Fibroblast of upper back skin (primary cell): ENCODE data around the gene PHC2.

Experiments
- DNase-seq: peaks from one replicate; pipeline ENCODE4 v3.0.0-alpha.2; 2013

PHC2 gene

DNA sequence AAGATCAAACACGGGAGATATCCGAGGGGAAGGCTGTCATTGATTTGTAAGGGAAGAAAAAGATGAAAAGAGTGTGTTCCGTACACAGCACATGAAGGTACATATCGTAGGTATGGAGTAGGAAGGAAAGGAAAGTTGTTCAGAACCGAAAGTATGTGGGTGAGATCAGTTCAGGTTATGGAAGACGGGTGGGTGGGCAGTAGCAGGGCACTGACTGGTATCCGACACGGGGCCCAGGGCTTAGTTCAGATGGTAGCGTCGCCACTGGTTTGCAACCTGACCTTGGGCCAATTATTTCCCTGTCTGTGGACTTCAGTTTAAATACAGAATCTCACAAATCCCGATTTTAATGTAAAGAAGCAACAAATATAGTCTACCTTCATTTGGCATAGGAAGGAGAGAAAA lies 82.2 kb downstream of the PHC2 start:
- no peak for DNase-seq

DNA sequence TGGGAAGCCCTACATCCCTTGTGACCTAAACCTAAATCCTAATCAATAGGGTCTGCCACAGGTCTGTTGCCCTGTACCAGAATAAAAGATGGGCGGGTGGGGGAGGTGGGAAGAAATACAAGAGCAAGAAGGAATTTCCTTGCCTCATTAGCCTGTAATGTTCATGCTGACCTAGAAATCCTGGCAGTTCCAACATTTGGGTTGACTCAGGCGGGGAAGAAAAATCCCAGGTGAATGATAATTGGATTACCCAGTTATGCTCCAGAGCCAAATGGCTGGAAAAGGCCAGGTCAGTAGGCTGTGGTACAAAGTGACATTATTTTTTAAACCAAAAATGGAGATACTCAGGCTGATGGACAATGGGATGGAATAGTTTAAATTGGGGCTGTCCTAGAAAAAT lies 82.7 kb downstream of the PHC2 start:
- peak; percentile 62 for DNase-seq

DNA sequence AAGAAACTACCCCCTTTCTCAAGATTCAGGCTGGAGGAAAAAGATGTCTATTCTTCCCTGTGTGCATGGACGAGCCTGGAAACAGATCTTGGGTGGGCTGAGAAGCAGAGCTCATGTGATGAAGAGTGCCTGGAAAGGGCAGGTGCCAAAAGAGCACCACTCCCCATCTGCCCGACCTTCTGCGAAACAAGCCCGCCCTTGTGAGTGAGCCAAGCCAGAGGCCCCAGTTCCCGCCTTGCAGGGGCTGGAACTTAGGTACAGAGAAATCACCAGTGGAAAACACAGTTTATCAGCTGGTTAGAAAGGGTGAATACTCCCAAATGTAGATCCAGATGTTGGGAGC lies 83.3 kb downstream of the PHC2 start:
- DNase-seq = no peak

DNA sequence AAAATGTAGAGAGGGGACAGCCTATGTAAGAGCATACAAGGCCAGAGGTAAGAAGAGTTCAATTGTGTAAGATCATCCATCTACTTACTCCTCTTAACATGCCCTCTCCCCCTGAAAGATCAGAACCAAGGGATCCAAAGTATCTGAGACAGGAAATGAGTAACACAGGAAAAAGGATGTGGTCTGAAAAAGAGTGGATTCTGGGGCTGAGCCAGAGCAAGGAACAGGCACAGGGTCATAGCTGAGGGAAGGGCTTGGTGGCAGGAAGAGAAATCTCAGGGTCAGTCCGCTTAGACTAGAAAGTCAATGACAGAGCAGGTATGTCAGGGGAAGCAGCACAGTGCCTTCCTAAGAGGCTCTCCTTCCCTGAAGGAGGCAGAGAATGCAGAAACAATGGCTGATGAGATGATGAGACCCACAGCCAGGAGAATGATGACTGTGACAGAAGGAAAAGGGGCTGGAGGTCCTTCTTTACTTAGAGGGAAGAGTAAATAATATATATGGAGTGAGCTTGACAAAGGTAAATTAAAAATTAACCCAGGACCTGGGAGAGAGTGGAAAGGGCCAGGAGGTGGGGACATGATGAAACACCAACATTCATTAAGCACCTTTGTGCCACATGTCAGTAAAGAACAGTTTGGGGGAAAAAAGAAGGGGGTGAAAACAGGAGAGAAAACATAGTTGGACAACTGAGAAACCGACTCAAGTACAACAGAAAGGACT lies 83.8 kb downstream of the PHC2 start:
- DNase-seq = peak; percentile 93

DNA sequence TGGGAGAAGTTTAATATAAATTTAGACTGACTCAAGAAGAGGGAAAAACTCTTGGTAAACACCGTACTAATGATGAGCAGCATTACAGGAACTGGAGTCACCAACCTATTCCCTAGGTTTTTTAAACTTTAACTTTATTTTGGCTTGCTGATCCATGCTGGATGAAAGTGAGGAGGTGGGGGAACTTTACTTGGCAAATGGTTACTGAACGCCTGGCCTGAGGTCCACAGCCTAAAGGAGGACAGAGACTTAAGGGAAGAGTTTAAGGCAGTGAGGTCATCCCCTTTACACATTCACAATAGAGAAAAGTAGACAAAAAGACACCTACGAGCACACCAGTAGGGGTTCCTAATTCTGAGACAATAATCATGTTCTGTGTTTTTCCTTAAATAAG lies 84.4 kb downstream of the PHC2 start:
- no peak for DNase-seq

DNA sequence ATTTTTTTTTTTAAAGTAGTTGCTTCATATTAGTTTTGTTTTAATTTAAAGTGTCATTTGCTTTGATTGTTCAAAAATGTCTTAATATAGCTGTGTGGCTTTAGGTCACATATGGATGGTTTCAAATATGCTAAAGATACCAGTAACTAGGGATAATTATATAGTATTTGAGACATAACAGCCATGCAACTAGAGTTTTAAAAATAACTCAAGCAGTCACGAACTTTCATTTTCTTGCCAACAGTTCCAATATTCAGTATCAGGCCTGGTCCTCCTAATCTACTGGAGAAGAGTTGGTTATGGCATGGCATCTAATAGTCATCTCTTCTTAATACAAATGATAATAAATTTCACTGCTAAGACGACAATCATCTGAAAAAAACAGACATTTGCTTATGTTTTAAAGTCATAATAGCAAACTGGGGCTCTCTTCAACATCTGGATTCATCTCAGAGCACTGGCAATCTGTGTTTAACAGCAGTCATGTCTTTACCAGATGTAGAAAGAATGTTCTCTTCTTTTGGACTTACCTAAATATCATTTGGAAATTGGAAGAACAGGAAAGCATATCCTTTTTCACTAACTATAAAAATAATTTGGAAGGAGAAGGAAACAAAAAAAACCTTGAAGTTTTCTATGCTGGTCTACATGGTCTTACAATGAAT lies 85.9 kb downstream of the PHC2 start:
- DNase-seq = no peak

DNA sequence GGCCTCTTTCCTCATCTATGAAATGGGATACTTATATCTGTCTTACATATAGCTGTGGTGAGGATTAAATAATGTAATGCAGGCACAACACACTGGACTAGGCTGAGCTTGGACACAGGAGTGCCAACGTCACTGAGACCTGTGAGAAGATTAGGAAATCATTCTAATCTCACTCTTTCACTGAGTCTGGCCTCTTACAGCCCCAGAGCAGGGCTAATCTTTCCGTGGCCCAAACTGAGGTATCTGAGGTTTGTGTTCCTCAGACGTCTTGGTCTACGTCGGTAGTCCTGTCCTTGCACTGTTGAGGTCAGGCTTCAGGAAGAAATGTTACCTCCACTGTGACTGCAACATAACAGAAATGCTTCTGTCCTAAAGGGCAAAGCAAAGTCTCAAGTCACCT lies 87.4 kb downstream of the PHC2 start:
- DNase-seq = no peak

DNA sequence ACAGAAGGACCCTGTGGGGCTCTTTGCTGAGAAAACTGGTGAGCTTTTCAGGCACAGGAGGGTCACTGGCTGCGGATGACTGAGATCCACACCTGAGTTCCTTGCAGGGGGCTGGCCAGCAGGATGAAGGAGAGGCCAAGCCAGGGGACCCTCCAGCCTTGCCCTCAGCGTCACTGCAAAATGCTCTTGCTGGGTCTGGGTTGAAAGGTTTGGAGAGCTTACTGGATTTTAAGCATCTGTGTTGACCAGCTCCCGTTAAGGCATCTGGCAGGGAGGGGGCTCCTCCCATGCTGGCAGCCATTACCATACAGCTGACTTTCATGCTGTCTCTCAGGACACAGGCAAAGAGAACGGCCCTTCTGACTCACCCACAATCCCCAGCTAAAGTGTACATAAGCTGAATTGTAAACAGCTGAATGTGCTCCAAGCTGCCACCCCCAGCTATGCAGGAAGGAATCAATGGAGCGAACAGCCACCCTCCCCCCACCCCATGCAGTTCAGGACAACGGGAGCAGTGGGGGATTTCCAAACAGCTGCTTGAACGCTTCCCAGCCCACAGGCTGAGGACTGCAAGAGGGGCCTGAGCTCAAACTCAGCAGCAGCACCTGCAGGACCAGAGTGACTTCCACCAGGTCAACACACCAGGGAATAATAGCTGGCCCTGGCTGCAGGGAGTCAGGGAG lies 88.7 kb downstream of the PHC2 start:
- DNase-seq = peak; percentile 98

DNA sequence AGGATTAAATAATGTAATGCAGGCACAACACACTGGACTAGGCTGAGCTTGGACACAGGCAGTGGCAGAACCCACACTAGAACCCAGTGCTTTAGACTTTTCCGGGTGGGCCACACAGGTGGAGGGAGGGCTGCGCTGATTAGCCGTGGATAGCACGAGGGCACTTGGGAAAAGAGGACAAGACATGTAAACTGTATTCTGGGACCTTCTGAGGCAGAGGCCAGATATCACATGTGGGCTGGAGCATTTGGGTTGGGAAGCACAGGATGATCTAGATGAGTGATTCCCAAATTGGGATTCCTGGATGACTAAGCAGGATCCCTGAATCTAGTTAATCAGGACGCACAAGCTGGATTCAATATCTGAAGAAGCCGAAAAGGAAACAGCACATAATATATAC lies 89.7 kb downstream of the PHC2 start:
- no peak for DNase-seq

DNA sequence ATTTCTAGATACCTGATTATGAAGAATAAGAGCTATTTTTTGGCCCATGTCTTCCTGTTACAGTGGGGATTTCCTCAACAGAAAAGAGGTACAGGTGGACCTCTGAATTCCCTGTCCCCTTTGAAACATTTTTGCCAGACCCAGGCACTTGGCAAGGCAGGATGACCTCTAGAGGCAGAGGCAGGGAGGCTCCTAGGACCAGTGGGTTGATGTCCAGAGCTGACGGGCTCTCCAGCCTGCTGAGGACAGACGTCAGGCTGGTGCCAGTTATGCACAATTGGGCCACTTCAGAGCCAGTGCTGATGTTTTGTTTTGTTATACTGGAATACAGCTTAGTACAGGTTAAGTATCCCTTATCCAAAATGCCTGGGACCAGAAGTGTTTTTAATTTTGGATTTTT lies 91.5 kb downstream of the PHC2 start:
- no peak for DNase-seq

DNA sequence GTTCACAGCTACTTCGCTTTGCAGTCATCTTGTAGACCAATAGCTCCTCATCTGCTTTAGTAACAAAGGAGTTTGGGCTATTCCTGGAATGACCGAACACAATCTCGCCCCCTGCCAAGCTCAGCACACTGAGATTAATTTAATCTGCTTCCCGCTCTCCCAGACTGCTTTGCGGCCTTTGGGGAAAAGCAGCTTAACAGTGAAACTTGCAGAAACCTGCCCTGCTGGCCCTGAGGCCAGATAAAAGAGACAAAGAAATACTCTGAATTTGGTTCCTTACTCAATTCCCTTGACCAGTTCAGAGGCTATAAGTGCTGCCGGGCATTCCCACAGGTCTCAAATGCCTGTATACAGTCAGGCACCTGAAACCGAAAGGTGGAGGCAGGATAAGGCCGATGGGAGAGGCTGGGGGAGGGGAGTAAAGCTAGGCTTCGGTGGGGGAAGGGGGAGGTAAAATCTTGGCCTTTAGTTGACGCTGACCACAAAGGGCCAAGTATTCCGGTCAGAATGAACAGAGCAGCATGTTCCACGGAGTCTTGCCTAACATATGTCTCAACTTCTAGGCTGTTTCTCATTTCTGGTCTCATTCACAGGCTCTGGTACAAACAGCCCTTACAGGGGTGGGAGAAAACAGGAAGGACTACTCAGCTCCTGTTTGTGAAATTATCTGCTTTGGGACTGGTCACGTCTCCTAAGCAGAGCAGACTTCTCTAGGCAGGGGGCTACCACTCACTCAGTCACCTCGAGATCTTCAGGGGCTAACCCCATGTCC lies 92.3 kb downstream of the PHC2 start:
- peak; percentile 78 for DNase-seq

DNA sequence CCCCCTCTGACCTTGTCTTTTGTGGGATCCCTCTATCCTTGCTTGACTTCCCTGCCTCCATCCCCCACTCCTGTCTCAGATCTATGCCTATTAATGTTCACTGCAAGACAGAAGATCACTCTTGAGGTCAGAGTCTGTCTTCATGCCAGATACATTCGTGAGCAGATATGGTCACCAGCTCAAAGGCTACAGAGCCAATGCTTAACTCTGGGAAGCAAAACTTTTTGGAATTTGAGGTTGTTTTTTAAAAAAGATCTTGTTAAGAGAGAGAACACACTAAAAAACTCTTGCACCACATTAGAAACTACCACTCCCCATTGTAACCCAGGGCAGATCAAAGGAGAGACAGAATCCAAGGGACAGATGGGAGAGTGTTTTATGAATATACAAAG lies 92.9 kb downstream of the PHC2 start:
- peak; percentile 70 for DNase-seq

DNA sequence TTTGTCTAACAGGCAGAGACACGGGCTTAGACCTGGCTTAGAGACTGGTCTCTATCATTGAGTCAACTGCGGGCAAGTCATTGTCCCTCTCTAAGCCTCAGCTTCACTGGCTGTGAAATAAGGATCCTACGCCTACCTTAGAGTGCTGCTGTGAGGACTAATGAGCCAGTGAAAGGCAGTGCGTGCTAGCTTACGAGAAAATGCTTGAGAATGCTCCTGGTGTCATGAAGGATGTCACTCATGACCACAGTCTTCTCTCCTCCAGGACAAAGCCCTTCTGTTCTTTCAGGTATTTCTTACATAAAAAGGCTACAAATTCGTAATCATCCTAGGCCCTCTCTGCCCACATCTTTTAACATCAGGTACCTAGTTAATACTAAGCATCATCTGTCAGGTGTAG lies 93.5 kb downstream of the PHC2 start:
- DNase-seq = no peak

DNA sequence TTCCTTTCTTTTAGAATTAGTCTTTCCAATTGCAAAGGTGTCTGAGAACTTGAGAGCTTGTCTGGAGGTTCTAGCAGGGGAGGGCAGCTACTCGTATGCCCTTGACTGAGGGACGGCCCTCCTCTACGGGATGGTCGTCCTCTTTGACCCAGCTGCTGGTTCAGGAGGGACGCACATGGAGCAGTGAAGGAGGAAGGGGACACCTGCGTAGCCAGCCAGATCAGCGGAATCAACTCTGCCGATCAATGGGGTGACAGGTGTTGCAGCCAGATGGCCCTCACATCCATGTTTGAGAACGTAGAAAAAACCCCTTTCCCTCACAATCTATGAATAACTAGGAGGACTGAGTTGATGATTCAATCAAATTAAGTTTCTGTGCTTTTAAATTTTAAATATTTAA lies 94.3 kb downstream of the PHC2 start:
- no peak for DNase-seq

DNA sequence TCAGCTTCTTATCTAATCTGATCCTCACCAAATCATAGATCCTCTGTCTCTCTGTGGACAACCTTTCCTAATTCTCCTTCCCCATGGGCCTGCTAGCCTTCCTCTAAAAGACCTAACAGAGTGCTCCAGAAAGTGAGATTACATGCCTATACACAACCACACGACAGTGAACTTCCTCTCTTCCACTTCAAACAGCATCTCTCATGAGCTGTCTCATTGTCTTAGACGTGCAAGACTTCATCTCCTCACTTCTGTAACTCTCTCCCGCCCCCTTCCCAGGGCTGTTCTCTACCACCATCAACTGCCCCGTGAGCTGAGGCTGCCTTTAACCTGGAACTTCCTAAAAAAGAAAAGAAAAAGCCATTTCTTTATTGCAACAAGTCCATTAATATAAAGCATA lies 95.9 kb downstream of the PHC2 start:
- no peak for DNase-seq

DNA sequence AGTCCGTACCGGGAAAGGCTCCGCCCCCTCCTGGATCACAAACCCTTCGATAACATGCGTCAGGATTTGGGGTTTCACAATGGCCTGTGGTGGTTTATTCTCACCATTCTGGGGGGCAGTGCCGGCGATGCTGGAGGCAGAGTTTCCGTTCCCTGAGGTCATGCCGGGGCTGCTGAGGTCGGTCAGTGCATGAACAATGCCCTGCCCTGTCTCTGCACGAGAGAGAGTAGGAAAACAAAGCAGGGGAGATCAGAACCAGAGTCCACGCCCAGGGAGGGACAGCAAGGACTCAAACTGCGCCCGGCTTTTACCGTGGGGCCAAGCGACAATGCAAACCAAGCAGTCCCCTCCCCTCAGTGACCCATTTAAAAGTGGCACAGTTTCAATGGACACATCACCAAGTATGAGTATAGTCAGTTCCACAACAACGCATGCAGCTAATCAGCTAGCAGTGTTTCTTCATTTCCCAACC lies 96.8 kb downstream of the PHC2 start:
- DNase-seq = no peak

DNA sequence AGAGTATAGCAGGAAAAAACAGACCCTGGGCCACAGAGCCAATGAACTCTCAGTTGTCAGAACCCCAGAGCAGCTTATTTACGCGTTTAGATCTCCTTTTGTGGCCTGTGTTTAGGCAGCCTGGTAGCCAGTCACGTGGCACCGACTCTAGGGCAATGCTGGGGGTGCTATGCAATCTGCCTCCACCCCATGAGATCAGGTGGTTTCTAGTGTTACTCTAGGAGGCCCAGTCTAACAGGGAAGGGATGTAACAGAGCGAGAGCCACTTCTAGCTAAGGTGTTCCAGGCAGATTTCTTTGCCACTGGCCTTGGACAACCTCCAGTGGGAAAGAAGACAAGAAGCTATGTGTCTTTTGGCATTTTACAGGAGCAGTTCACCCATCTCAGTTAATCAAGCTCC lies 98.0 kb downstream of the PHC2 start:
- DNase-seq = no peak

DNA sequence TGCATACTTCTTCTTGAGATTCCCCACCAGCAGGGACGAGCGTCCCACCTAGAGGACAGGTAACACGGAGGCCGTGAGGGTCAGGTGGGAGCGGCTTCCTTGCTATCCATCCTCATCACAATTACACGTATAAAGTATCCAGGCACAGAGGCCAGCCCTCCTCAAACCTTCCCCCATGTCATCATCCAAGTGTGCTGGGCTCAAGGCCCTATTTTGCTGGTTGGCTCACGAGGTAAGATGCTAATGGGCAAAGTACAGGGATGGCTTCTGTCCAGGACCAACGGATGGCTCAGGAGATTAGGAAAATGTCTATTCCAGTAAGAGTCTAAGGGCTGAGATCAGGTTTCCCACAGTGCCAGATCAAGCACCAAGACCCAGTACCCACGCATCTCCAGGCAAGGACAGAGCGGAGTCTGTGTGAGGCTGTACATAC lies 98.5 kb downstream of the PHC2 start:
- no peak for DNase-seq

DNA sequence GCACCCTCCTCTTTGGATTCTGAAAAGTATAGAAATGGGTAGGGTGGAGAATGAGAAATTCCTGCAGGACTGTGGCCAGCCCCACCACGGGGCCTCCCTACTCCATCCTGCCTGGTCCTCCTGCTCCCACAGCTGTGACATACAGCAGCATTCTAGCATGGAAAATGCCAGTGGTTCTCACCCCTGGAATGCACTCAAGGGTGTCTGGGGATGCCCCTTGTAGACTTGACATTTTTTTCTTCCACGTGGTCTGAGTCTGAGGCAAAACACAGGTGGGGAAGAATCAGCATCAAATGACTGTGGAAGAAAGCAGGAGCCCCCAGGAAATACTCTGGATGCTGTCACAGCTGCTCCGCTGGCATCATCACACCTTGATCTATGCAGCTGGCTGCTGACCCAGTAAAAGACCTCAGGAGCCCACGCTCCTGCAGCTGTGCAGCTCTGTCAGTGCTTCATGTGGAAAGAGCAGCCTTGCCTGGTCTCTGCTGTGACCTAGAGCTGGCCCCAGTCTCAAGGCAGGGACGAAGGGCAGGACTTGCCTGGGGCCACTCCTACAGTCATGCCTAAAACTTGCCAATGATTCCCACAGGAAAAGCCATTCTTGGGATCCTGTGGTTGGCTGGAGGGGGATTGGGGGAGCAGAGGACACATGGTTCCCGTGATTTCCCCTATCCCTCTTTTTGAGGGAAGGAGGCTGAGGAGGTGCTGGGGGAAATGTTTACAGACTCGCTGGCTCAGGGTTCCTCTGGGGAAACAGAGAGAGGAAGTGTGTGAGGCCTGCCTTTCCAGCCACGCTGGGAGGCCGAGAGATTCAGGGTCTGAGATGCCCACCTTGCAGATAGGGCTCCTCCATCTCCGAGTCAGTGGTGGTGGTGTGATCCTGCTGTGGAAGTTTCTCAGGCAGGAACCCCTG lies 99.2 kb downstream of the PHC2 start:
- DNase-seq = no peak

DNA sequence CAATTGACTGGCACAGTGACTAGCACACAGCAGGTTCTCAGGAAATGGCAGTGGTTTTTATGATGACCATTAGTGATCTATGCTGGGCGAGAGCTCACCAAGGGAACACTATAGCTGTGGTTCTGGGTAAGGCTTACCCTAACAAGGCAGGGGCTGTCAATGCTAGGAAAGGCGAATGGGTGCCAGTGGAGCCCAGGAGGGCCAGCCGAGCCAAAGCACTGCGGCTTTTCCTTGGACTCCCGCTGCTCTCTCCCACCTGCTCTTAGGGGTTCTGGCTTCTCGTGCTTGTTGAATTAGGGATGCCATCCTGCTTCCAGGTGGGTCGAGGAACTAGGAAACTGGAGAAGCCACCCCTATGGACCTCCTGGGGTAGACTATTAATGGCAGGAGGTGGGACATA lies 100.0 kb downstream of the PHC2 start:
- DNase-seq = no peak

DNA sequence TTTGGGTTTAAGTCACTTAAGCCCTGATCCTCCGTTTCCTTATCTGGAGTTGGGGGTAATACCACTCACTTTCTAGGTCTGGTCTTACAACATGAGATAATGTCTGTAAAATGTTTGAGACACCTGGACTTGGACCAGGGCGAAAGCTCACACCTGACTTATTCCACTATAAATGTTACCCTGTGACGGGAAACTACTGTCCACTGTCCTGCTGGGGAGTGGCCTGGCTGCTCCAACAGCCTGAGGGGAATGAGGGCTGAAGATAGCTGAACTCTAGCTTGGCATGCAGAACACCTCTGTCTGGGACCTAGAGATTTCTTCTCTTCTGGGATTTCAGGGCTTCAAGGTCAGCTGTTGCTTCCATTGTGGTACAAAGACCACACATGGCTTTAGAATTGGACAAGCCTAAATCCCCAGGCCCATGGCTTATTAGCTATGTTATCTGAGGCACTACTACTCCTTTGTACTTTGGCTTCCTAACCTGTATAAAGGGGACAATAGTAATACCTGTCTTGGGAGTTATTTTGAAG lies 100.5 kb downstream of the PHC2 start:
- DNase-seq = no peak
